ENCODE data around the gene ECI1.

Gene ECI1

GRCh38 chr16:2238838-2239675, 12.3 kb downstream of the ECI1 start:
- peak in 1 of 2 donors; percentile 42 for DNase-seq (ENCODE audit: low read depth in 2 of 2)
- no peak overlapping the region for H3K4me3 ChIP-seq (replicated peaks in 1 of 2; ENCODE audit: low read depth in 2 of 2, low read length in 2 of 2)
- no peak for TF ChIP-seq CTCF (IDR thresholded peaks at IDR 0.05; ENCODE audit: low read depth, low read length)

- no peak for TF ChIP-seq CTCF (IDR thresholded peaks at IDR 0.05; ENCODE audit: low read depth, low read length)
- no peak for DNase-seq (ENCODE audit: low read depth in 2 of 2)
- no peak overlapping the region for H3K4me3 ChIP-seq (replicated peaks in 1 of 2; ENCODE audit: low read depth in 2 of 2, low read length in 2 of 2)
Measured at GRCh38 chr16:2238150-2238837, 13.1 kb downstream of the ECI1 start.

GRCh38 chr16:2237493-2238149, 13.8 kb downstream of the ECI1 start:
- H3K4me3 ChIP-seq (replicated peaks in 1 of 2; ENCODE audit: low read depth in 2 of 2, low read length in 2 of 2): no peak overlapping the region
- DNase-seq (ENCODE audit: low read depth in 2 of 2): no peak
- TF ChIP-seq CTCF (IDR thresholded peaks at IDR 0.05; ENCODE audit: low read depth, low read length): no peak

- DNase-seq (ENCODE audit: low read depth in 2 of 2): no peak
- TF ChIP-seq CTCF (IDR thresholded peaks at IDR 0.05; ENCODE audit: low read depth, low read length): no peak
Measured at GRCh38 chr16:2237102-2237482, 14.3 kb downstream of the ECI1 start.

GRCh38 chr16:2236337-2237101, 14.9 kb downstream of the ECI1 start, which contains the start of gene DNASE1L2:
DNASE1L2 (plus strand) TSS chr16:2236444; CDS start chr16:2236817, 373 bp downstream.
- H3K4me3 ChIP-seq (replicated peaks in 1 of 2; ENCODE audit: low read depth in 2 of 2, low read length in 2 of 2): peak within 1 kb of the TSS; percentile 10 to 25
- DNase-seq (ENCODE audit: low read depth in 2 of 2): no peak
- TF ChIP-seq CTCF (IDR thresholded peaks at IDR 0.05; ENCODE audit: low read depth, low read length): no peak

More at GRCh38 chr16:2237102-2237482, 14.3 kb downstream of the ECI1 start:
- H3K4me3 ChIP-seq (replicated peaks in 1 of 2; ENCODE audit: low read depth in 2 of 2, low read length in 2 of 2): peak overlapping the region in 1 of 2 donors; percentile 17

- no peak overlapping the region for H3K4me3 ChIP-seq (replicated peaks in 1 of 2; ENCODE audit: low read depth in 2 of 2, low read length in 2 of 2)
- TF ChIP-seq CTCF (IDR thresholded peaks at IDR 0.05; ENCODE audit: low read depth, low read length): no peak
Measured at GRCh38 chr16:2235695-2236336, 15.6 kb downstream of the ECI1 start.

More at GRCh38 chr16:2235695-2236336, 15.6 kb downstream of the ECI1 start:
- no peak for DNase-seq (ENCODE audit: low read depth in 2 of 2)
